GM06990 (cell line): ENCODE data around the gene CAPN13.

Experiments
- DNase-seq: peaks from one replicate; pipeline ENCODE4 v3.0.0-alpha.2; 2011; ENCODE audit not compliant: insufficient read length; ENCODE audit errors: extremely low read depth
- H3K27me3 ChIP-seq: replicated peaks from 2 replicates; pipeline ENCODE4 v1.6.0; 2011; ENCODE audit warnings: low read length; ENCODE audit not compliant: control insufficient read depth, insufficient read depth
- H3K36me3 ChIP-seq: 2 replicates; pipeline ENCODE4 v1.5.1; 2011; ENCODE audit warnings: low read length; ENCODE audit not compliant: control insufficient read depth, insufficient read depth
- H3K4me3 ChIP-seq: replicated peaks from 2 replicates; pipeline ENCODE4 v1.5.1; 2011; ENCODE audit warnings: low read depth, mild to moderate bottlenecking, control low read depth, low read length
- CTCF ChIP-seq: IDR thresholded peaks from 2 replicates; pipeline ENCODE4 v1.5.1; 2011; ENCODE audit warnings: low read length, control low read depth, mild to moderate bottlenecking, inconsistent platforms; ENCODE audit not compliant: insufficient read depth, poor library complexity, severe bottlenecking

Gene CAPN13

GRCh38 chr2:30675758-30676157 is 131.5 kb downstream of the CAPN13 start:
- Histone ChIP-seq H3K27me3 (peaks cover 2% of the 10 kb centered on the region; the same call in 1 of the 2 replicates), H3K4me3 (no peak overlapping the region), H3K36me3 (no peaks in the 10 kb centered on the region)
- no peak for TF ChIP-seq CTCF
- DNase-seq: no peak

GRCh38 chr2:30673127-30673526 is 134.1 kb downstream of the CAPN13 start:
- TF ChIP-seq CTCF: no peak
- DNase-seq: no peak
- no peaks in the 10 kb centered on the region for H3K27me3 ChIP-seq
- H3K36me3 ChIP-seq: no peaks in the 10 kb centered on the region
- no peak overlapping the region for H3K4me3 ChIP-seq
